MM.1S (cell line): Measurements from ENCODE around the gene ADARB2.

ENCODE experiments used
- CTCF ChIP-seq: fragments of 300-600 bp; sonication (generic); IDR thresholded peaks from 2 replicates; pipeline ENCODE4 v1.5.1; 2016; ENCODE audit warnings: antibody characterized with exemption, low read length, mixed read lengths
- EZH2 ChIP-seq: fragments of 300-600 bp; sonication (generic); optimal IDR thresholded peaks from 2 replicates; pipeline ENCODE3; 2017; ENCODE audit warnings: low read depth, mild to moderate bottlenecking, antibody characterized with exemption, low read length, mixed read lengths

GRCh38 chr10:1134156-1134555 is 603.2 kb downstream of the ADARB2 start:
- TF ChIP-seq EZH2, result no peak
- no peak for TF ChIP-seq CTCF
